PC-9 (cell line): ENCODE data around the gene PEX14.

ENCODE experiments used
- CTCF ChIP-seq: fragments of 200-600 bp; sonication (generic); conservative IDR thresholded peaks from 2 replicates; pipeline ENCODE4 v1.6.1; 2017; ENCODE audit warnings: mixed run types, antibody characterized with exemption, mild to moderate bottlenecking, moderate library complexity
- EZH2 ChIP-seq: fragments of 200-600 bp; sonication (generic); IDR thresholded peaks from 2 replicates; pipeline ENCODE4 v1.8.0; 2017; ENCODE audit warnings: antibody characterized with exemption, low read depth

DNA sequence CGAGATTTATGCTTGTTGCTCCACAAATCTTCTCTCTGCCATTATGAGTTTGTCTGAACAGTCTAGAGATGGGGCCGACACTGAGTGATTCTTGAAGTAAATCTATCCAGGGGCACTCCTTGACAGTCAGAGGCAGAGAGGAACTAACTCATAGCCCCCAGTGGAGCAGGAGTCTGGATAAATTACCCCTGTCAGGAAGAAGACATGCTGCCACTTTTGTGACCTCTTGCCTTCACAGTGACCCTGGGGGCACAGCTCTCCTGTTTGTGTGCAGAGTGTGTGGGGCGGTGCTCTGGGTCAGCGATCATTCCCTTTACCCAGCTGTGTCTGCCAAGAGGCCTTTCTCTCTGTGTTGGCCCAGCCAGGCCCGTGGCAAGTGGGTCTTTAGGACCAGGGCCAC lies 29.5 kb downstream of the PEX14 start:
- TF ChIP-seq CTCF, result no peak
- TF ChIP-seq EZH2, result no peak
